K562 (cell line): ENCODE results near the gene LPCAT2.

ENCODE experiments used
- EZH2 ChIP-seq: IDR thresholded peaks from 2 replicates; pipeline ENCODE4 v1.6.1; 2012; ENCODE audit warnings: low read depth, mild to moderate bottlenecking, inconsistent platforms, low read length, borderline replicate concordance
- FOXK1 ChIP-seq: sonication (generic); formaldehyde crosslinking; IDR thresholded peaks from 2 replicates; pipeline ENCODE4 v1.8.0; 2022; ENCODE audit warnings: missing genetic modification reagents, mild to moderate bottlenecking, borderline replicate concordance
- GATAD2A ChIP-seq: fragments of 450-650 bp; IDR thresholded peaks from 2 replicates; pipeline ENCODE4 v1.6.1; 2017
- KLF16 ChIP-seq: IDR thresholded peaks from 2 replicates; pipeline ENCODE4 v1.6.1; 2016; ENCODE audit warnings: antibody characterized with exemption
- PBX2 ChIP-seq, 2 experiments: IDR thresholded peaks in 1 of 2; conservative IDR thresholded peaks in 1 of 2; 2 replicates each; pipeline ENCODE4 v1.6.1; 2016; ENCODE audit warnings: low read depth in 2 of 2, mild to moderate bottlenecking in 1 of 2, missing compliant biosample characterization in 1 of 2, missing genetic modification characterization in 1 of 2, moderate library complexity in 1 of 2
- POLR2A ChIP-seq: fragments of 450-650 bp; conservative IDR thresholded peaks from 2 replicates; pipeline ENCODE4 v1.6.1; 2016
- SAP30 ChIP-seq: fragments of 200-600 bp; sonication (generic); IDR thresholded peaks from 2 replicates; pipeline ENCODE4 v1.6.1; 2012; ENCODE audit warnings: borderline replicate concordance, low read depth, mild to moderate bottlenecking, moderate library complexity, low read length, control low read depth, inconsistent platforms; ENCODE audit not compliant: insufficient read depth, poor library complexity, severe bottlenecking
- SIN3A ChIP-seq, 2 experiments: fragments of 150-350 bp in 1 of 2; IDR thresholded peaks; 2 replicates each; pipeline ENCODE4 v1.6.1; 2011 to 2016; ENCODE audit warnings: borderline replicate concordance in 2 of 2, low read depth in 2 of 2, low read length in 2 of 2, mild to moderate bottlenecking in 2 of 2, moderate library complexity in 2 of 2; ENCODE audit not compliant: control insufficient read depth in 1 of 2
- USF1 ChIP-seq: sonication (generic); formaldehyde crosslinking; IDR thresholded peaks from 2 replicates; pipeline ENCODE4 v1.9.0; 2022; ENCODE audit warnings: mild to moderate bottlenecking, missing genetic modification reagents
- TF ChIP-seq, protein P1 (sequence below), 2 experiments: fragments of 450-650 bp; formaldehyde crosslinking in 1 of 2; IDR thresholded peaks; 2 replicates each; pipeline versions ENCODE4 v1.4.0 to v1.6.1; 2014 to 2020; ENCODE audit warnings: mild to moderate bottlenecking in 2 of 2, borderline replicate concordance in 1 of 2, low read depth in 1 of 2
- TF ChIP-seq, protein P2 (sequence below): IDR thresholded peaks from 2 replicates; pipeline ENCODE4 v1.6.1; 2016; ENCODE audit warnings: missing genetic modification characterization, missing compliant biosample characterization
- TF ChIP-seq, protein P3 (sequence below), 3 experiments: IDR thresholded peaks in 2 of 3; conservative IDR thresholded peaks in 1 of 3; 2 replicates each; pipeline ENCODE4 v1.5.1; 2011 to 2012; ENCODE audit warnings: low read length in 3 of 3, mild to moderate bottlenecking in 3 of 3, control low read depth in 2 of 3, improper control_type of control experiment in 1 of 3, inconsistent platforms in 1 of 3, low read depth in 1 of 3, mixed read lengths in 1 of 3, moderate library complexity in 1 of 3; ENCODE audit not compliant: insufficient read depth in 2 of 3

DNA sequence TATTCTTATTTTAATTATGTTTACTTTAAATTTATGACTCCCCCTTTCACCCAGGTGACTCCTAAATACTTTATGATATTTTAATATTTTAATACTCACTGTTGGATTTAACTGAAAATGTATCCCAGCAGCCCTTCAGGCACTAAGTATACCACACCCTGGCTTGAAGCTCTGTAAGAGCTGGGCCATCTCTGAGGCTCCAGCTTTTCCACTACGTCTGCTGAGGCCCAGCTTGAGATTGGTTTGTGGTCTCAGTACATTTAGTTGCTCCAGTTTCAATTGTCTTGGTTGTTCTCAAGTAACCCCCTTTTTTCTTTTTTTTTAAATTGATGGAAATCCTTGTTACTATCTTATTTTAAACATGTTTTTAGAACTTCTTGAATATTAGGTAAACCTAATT lies 30.6 kb downstream of the LPCAT2 start:
- no peak for TF ChIP-seq EZH2
- TF ChIP-seq, protein P1, sequence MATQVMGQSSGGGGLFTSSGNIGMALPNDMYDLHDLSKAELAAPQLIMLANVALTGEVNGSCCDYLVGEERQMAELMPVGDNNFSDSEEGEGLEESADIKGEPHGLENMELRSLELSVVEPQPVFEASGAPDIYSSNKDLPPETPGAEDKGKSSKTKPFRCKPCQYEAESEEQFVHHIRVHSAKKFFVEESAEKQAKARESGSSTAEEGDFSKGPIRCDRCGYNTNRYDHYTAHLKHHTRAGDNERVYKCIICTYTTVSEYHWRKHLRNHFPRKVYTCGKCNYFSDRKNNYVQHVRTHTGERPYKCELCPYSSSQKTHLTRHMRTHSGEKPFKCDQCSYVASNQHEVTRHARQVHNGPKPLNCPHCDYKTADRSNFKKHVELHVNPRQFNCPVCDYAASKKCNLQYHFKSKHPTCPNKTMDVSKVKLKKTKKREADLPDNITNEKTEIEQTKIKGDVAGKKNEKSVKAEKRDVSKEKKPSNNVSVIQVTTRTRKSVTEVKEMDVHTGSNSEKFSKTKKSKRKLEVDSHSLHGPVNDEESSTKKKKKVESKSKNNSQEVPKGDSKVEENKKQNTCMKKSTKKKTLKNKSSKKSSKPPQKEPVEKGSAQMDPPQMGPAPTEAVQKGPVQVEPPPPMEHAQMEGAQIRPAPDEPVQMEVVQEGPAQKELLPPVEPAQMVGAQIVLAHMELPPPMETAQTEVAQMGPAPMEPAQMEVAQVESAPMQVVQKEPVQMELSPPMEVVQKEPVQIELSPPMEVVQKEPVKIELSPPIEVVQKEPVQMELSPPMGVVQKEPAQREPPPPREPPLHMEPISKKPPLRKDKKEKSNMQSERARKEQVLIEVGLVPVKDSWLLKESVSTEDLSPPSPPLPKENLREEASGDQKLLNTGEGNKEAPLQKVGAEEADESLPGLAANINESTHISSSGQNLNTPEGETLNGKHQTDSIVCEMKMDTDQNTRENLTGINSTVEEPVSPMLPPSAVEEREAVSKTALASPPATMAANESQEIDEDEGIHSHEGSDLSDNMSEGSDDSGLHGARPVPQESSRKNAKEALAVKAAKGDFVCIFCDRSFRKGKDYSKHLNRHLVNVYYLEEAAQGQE (IDR thresholded peaks at IDR 0.05; ENCODE audit: borderline replicate concordance): no peak
- TF ChIP-seq, protein P1 (CRISPR knock-in tag; IDR thresholded peaks at IDR 0.05; ENCODE audit: low read depth): no peak
- TF ChIP-seq, protein P2, sequence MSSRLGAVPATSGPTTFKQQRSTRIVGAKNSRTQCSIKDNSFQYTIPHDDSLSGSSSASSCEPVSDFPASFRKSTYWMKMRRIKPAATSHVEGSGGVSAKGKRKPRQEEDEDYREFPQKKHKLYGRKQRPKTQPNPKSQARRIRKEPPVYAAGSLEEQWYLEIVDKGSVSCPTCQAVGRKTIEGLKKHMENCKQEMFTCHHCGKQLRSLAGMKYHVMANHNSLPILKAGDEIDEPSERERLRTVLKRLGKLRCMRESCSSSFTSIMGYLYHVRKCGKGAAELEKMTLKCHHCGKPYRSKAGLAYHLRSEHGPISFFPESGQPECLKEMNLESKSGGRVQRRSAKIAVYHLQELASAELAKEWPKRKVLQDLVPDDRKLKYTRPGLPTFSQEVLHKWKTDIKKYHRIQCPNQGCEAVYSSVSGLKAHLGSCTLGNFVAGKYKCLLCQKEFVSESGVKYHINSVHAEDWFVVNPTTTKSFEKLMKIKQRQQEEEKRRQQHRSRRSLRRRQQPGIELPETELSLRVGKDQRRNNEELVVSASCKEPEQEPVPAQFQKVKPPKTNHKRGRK (tag): no peak
- no peak for TF ChIP-seq POLR2A
- no peak for TF ChIP-seq SIN3A (IDR thresholded peaks at IDR 0.05; ENCODE audit: borderline replicate concordance in 2 of 2, control insufficient read depth in 1 of 2, low read depth in 2 of 2, low read length in 2 of 2)
- TF ChIP-seq FOXK1 (CRISPR knock-in tag): no peak
- TF ChIP-seq, protein P3, sequence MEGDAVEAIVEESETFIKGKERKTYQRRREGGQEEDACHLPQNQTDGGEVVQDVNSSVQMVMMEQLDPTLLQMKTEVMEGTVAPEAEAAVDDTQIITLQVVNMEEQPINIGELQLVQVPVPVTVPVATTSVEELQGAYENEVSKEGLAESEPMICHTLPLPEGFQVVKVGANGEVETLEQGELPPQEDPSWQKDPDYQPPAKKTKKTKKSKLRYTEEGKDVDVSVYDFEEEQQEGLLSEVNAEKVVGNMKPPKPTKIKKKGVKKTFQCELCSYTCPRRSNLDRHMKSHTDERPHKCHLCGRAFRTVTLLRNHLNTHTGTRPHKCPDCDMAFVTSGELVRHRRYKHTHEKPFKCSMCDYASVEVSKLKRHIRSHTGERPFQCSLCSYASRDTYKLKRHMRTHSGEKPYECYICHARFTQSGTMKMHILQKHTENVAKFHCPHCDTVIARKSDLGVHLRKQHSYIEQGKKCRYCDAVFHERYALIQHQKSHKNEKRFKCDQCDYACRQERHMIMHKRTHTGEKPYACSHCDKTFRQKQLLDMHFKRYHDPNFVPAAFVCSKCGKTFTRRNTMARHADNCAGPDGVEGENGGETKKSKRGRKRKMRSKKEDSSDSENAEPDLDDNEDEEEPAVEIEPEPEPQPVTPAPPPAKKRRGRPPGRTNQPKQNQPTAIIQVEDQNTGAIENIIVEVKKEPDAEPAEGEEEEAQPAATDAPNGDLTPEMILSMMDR (IDR thresholded peaks at IDR 0.05 in 2 of 3, conservative IDR thresholded peaks at IDR 0.05 in 1 of 3; ENCODE audit: insufficient read depth in 2 of 3, low read depth in 1 of 3, low read length in 3 of 3): no peak
- no peak for TF ChIP-seq GATAD2A
- TF ChIP-seq SAP30: no peak
- no peak for TF ChIP-seq PBX2 (CRISPR knock-in tag; IDR thresholded peaks at IDR 0.05; ENCODE audit: low read depth)
- no peak for TF ChIP-seq PBX2 (tag; conservative IDR thresholded peaks at IDR 0.05; ENCODE audit: low read depth)
- no peak for TF ChIP-seq KLF16
- no peak for TF ChIP-seq USF1 (CRISPR knock-in tag)
